ENCODE measurements around the gene NEUROG3. TPM values are rescaled to one million over a fixed set of nuclear protein-coding genes. Genes with fewer than 3 reads are reported as not detected.

Gene NEUROG3
- total and polyA plus RNA-seq, 10 of the 15 experiments (the other 5 are each of a cell fraction or from before 2014, with no cell fraction given) = not detected

DNA sequence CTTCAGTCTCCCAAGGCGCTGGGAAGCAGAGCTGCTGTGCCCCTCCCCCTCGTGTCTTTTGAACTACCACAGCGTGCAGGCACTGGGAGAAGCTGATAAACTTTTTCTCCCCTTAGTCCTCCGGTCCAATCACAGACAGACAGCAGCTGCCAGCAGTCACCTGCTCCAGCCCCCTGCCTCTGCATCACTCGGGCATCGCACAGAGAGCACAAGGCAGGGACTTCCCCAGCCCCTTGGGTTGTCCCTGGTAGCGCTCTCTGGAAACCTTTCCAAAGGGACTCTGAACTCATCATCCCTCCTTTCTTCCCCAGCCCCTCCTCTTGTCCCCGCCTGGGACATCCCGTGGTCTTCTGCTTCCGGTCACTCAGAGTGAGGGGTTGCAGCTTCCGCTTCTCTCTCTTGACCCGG is 1.4 kb upstream of the NEUROG3 start:
- no TSS peak for BruUV-seq (replicated peaks)
- no peak overlapping the region for H3K4me2 ChIP-seq (ENCODE audit: control insufficient read depth, insufficient read depth)
- ChIA-PET CTCF (interaction anchor here (0.6 kb wide), 1 partner anchor 61 kb away, joined by 4 read pairs; no protein-coding TSS in a partner anchor), SMC1A (ENCODE audit: uncharacterized antibody, unreplicated experiment) (no interaction called here), RAD21 (ENCODE audit: unreplicated experiment) (no interaction called here), POLR2A (no interaction called here)
- H3K27me3 ChIP-seq (replicated peaks in 1 of 2; ENCODE audit: control insufficient read depth in 2 of 2, insufficient read depth in 2 of 2, low read length in 1 of 2) = peaks cover 20 to 29% of the 10 kb centered on the region in 2 experiments
- H3K36me3 ChIP-seq (ENCODE audit: control insufficient read depth in 2 of 2, insufficient read depth in 2 of 2, low read length in 1 of 2) = no peaks in the 10 kb centered on the region
- H3K9ac ChIP-seq (ENCODE audit: control insufficient read depth, insufficient read depth, low read length) = no peak overlapping the region
- H4K20me1 ChIP-seq (ENCODE audit: control insufficient read depth, insufficient read depth) = no peaks in the 10 kb centered on the region
- FAIRE-seq (no peak), DNase-seq (ENCODE audit: low read depth, low spot score) (no peak), ATAC-seq (no peak)
- intact Hi-C loops (cut with micrococcal nuclease; ENCODE audit: unreplicated experiment) = no loop called here
- no peak overlapping the region for H2AFZ ChIP-seq (ENCODE audit: control insufficient read depth, low read depth, low read length)
- WGBS (ENCODE audit: insufficient coverage, insufficient replicate concordance, low lambda C conversion rate, missing lambda C conversion rate) = 5% methylated on average over 11 of the region's 12 CpGs
- H3K4me1 ChIP-seq (ENCODE audit: control insufficient read depth, insufficient read depth, low read length) = peaks cover 8% of the 10 kb centered on the region; the same call in 1 of the 2 replicates
- H3K9me3 ChIP-seq (replicated peaks; ENCODE audit: control insufficient read depth, insufficient read depth, low read length) = no peaks in the 10 kb centered on the region
- in situ Hi-C loops (cut with MboI) = no loop called here
- H3K27ac ChIP-seq (ENCODE audit: control insufficient read depth, insufficient read depth) = no peak overlapping the region
- H3K4me3 ChIP-seq = no peak overlapping the region
- no peaks in the 10 kb centered on the region for H3K79me2 ChIP-seq (ENCODE audit: control insufficient read depth, insufficient read depth, low read length)
- no peak for TF ChIP-seq HDAC2 (IDR thresholded peaks at IDR 0.05)
- no peak for TF ChIP-seq MXI1 (IDR thresholded peaks at IDR 0.05; ENCODE audit: low read depth, low read length)
- TF ChIP-seq CBX3 (IDR thresholded peaks at IDR 0.05; ENCODE audit: borderline replicate concordance, low read depth) = no peak
- no peak for TF ChIP-seq WRNIP1 (IDR thresholded peaks at IDR 0.05; ENCODE audit: borderline replicate concordance, low read depth, low read length)
- no peak for TF ChIP-seq NR2C1 (IDR thresholded peaks at IDR 0.05)
- TF ChIP-seq, protein P1, sequence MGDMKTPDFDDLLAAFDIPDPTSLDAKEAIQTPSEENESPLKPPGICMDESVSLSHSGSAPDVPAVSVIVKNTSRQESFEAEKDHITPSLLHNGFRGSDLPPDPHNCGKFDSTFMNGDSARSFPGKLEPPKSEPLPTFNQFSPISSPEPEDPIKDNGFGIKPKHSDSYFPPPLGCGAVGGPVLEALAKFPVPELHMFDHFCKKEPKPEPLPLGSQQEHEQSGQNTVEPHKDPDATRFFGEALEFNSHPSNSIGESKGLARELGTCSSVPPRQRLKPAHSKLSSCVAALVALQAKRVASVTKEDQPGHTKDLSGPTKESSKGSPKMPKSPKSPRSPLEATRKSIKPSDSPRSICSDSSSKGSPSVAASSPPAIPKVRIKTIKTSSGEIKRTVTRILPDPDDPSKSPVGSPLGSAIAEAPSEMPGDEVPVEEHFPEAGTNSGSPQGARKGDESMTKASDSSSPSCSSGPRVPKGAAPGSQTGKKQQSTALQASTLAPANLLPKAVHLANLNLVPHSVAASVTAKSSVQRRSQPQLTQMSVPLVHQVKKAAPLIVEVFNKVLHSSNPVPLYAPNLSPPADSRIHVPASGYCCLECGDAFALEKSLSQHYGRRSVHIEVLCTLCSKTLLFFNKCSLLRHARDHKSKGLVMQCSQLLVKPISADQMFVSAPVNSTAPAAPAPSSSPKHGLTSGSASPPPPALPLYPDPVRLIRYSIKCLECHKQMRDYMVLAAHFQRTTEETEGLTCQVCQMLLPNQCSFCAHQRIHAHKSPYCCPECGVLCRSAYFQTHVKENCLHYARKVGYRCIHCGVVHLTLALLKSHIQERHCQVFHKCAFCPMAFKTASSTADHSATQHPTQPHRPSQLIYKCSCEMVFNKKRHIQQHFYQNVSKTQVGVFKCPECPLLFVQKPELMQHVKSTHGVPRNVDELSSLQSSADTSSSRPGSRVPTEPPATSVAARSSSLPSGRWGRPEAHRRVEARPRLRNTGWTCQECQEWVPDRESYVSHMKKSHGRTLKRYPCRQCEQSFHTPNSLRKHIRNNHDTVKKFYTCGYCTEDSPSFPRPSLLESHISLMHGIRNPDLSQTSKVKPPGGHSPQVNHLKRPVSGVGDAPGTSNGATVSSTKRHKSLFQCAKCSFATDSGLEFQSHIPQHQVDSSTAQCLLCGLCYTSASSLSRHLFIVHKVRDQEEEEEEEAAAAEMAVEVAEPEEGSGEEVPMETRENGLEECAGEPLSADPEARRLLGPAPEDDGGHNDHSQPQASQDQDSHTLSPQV (IDR thresholded peaks at IDR 0.05) = no peak
- TF ChIP-seq ZNF24 (IDR thresholded peaks at IDR 0.05) = no peak
- TF ChIP-seq CHD1 (IDR thresholded peaks at IDR 0.05; ENCODE audit: low read depth, low read length) = no peak
- TF ChIP-seq HSF1 (IDR thresholded peaks at IDR 0.05; ENCODE audit: low read depth, low read length) = no peak
- no peak for TF ChIP-seq ZNF384 (IDR thresholded peaks at IDR 0.05; ENCODE audit: borderline replicate concordance, low read depth, low read length)
- TF ChIP-seq, protein P2, sequence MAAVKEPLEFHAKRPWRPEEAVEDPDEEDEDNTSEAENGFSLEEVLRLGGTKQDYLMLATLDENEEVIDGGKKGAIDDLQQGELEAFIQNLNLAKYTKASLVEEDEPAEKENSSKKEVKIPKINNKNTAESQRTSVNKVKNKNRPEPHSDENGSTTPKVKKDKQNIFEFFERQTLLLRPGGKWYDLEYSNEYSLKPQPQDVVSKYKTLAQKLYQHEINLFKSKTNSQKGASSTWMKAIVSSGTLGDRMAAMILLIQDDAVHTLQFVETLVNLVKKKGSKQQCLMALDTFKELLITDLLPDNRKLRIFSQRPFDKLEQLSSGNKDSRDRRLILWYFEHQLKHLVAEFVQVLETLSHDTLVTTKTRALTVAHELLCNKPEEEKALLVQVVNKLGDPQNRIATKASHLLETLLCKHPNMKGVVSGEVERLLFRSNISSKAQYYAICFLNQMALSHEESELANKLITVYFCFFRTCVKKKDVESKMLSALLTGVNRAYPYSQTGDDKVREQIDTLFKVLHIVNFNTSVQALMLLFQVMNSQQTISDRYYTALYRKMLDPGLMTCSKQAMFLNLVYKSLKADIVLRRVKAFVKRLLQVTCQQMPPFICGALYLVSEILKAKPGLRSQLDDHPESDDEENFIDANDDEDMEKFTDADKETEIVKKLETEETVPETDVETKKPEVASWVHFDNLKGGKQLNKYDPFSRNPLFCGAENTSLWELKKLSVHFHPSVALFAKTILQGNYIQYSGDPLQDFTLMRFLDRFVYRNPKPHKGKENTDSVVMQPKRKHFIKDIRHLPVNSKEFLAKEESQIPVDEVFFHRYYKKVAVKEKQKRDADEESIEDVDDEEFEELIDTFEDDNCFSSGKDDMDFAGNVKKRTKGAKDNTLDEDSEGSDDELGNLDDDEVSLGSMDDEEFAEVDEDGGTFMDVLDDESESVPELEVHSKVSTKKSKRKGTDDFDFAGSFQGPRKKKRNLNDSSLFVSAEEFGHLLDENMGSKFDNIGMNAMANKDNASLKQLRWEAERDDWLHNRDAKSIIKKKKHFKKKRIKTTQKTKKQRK (IDR thresholded peaks at IDR 0.05; ENCODE audit: low read depth, low read length) = no peak
- no peak for TF ChIP-seq MTA3 (IDR thresholded peaks at IDR 0.05; ENCODE audit: borderline replicate concordance, low read length)

All from GM12878 (cell line).